Adipose tissue (tissue), 3 donors: ENCODE data around the gene THUMPD2. TPM values are rescaled to one million over a fixed set of nuclear protein-coding genes. Genes with fewer than 3 reads are reported as not detected.

Source experiments
- H3K27ac ChIP-seq: one replicate; pipeline ENCODE4 v1.5.1; 2013; ENCODE audit warnings: low read depth, low read length
- WGBS, 3 donors: extraction: QIAGEN DNeasy Blood & Tissue Kit; methylation state at CpG; one replicate each; pipeline ENCODE4 v1.1.7; 2013; 5-methylcytosine and 5-hydroxymethylcytosine counted together
- polyA plus RNA-seq, 3 donors: library from polyadenylated mRNA; stranded (reverse); fragments of 200-250 nt; gene quantifications; one replicate each; pipeline ENCODE4 v1.2.3, GENCODE V29; 2013
- donor health status: healthy with polysubstance abuse.
- donor health status: Bipolar disorder and iron deficiency.
- donor health status: healthy.

Gene THUMPD2
- polyA plus RNA-seq, 3 donors: 4.8 to 7.0 (median 6.8) TPM

DNA sequence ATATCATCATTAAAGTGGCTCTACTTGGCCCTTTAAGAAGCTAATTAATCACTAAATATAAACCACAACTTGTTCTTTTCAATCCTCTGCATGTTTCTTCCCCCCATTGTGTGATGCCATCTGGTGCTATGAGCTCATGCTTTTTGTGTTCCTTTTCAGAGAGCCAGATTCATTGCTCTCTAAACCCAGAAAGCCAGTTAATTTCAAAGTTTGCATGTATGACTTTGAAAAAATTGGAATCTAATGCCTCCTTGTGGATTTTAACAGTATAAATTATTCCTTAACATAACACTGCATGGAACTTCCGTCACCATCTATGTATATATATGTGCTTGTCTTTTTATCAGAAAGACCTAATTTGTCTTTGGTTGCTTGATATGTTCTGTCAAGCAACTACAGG is 82.2 kb downstream of the THUMPD2 start:
- no peak overlapping the region for H3K27ac ChIP-seq
- 29 to 57% (median 31%) methylated on average over 1 of the region's 1 CpG for WGBS, 3 donors

DNA sequence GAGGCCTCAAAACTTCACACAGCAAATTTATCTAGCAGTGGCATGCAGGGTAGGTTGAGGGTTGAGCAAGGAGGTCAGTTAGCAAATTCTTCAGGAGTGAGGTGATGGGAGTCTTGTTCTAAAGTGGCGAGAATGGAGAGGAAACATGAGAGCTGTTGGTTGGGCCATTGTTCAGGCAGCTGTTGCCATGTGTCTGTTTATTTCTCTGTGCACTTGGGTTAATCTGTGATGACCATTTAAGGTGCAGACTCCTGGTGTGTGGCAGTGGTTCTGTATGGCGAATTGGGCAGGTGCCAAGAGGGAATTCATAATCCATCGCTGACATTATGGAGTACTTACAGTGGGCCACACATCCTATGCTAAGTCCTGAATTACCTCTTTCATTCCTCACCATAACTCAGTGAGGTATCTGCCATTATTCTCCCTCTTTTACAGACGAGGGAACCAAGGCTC is 82.9 kb downstream of the THUMPD2 start:
- 81 to 86% (median 81%) methylated on average over 4 of the region's 4 CpGs for WGBS, 3 donors
- no peak overlapping the region for H3K27ac ChIP-seq

DNA sequence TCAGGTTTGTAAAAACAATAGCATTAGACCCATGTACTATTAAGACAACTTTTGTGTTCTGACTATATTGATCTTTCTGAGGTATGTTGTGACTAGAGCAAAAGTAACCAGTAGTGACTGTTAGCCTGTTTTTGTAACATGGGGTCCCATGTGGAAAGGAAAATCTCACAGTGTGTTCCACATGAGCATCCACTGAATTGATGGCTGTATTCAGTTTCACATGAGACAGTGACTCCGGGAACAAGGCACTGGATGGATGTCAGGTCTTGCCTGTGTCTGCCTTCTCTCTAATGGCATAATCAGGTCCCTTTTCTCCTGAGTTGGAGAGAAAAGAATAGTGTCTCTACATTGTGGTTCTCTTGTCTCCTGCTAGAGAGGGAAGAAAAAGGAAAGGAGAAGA is 85.8 kb downstream of the THUMPD2 start:
- WGBS, 3 donors: 87 to 90% (median 87%) methylated on average over 1 of the region's 1 CpG

GRCh38 chr2:39689876-39690275 is 89.2 kb downstream of the THUMPD2 start:
- 87 to 95% (median 94%) methylated on average over 6 of the region's 6 CpGs for WGBS, 3 donors
- H3K27ac ChIP-seq: no peak overlapping the region

More for the DNA sequence above, 85.8 kb downstream of the THUMPD2 start:
- no peak overlapping the region for H3K27ac ChIP-seq

GRCh38 chr2:39689272-39689841 is 89.7 kb downstream of the THUMPD2 start:
- H3K27ac ChIP-seq: no peak overlapping the region
- 85 to 100% (median 95%) methylated on average over 1 of the region's 1 CpG for WGBS, 3 donors

- WGBS, 3 donors: 51 to 65% (median 61%) methylated on average over 2 of the region's 2 CpGs
- H3K27ac ChIP-seq: no peak overlapping the region
These were observed 90.9 kb downstream of the THUMPD2 start for GRCh38 chr2:39688181-39688580.

DNA sequence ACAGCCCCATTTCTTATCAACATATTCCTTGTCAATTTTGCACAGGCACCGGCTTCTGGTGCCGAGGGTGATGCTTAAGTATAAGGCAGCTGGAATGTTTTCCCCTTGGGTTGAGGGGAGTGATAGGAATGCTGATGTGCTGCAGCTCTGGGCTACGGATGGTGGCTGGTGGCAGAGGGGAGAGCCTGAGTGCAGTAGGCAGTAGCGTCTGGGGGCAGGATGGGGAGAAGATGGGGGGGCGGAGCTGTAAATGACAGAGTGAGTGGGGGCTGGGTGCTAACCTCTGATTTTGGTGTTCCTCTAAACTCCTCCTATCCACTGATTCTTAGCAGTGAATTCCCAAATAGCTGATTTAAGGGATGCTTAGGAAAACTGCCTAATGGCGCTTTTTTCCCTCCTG is 92.6 kb downstream of the THUMPD2 start:
- H3K27ac ChIP-seq: no peak overlapping the region
- 69 to 88% (median 84%) methylated on average over 6 of the region's 6 CpGs for WGBS, 3 donors

Other genes starting within 250 kb of the THUMPD2 start
- 1 to 10 TPM in 1 of 3 donors, under 1 TPM in 2; 0.29 to 1.5 (median 0.62) TPM for gene TMEM178A, start 113.3 kb downstream of the THUMPD2 start, polyA plus RNA-seq